Activated CD8-positive, alpha-beta memory T cell treated with anti-CD3 and anti-CD28 coated beads for 36 hours (primary cell): ENCODE measurements around the gene IFNL1. TPM values are rescaled to one million over a fixed set of nuclear protein-coding genes. Genes with fewer than 3 reads are reported as not detected.
"Not testable (repeated sequence)": the region's sequence is repeated elsewhere in the genome, so short reads cannot be mapped to it uniquely, and the experiment has no call there.

Experiments
- CTCF ChIA-PET: fragments of 350-600 bp; sonication (Branson Sonifier 250); formaldehyde crosslinking; loops from one replicate; lab custom pipeline; 2021; ENCODE audit warnings: antibody characterized with exemption; lab: Charles Lee
- POLR2A ChIA-PET: fragments of 350-600 bp; sonication (Branson Sonifier 250); formaldehyde crosslinking; loops from one replicate; lab custom pipeline; 2021; ENCODE audit warnings: antibody characterized with exemption; lab: Charles Lee
- total RNA-seq, 2 experiments: library from RNA; stranded (reverse); gene quantifications; one replicate each; pipeline ENCODE4 v1.2.3, GENCODE V29; 2021

IFNL1 gene
- total RNA-seq, 2 experiments from 2014 or later: not detected

- CTCF ChIA-PET, POLR2A ChIA-PET: not testable (repeated sequence)
Measured at GRCh38 chr19:39268531-39269223, 27.5 kb upstream of the IFNL1 start.

GRCh38 chr19:39269369-39269768 is 26.8 kb upstream of the IFNL1 start:
- POLR2A ChIA-PET, CTCF ChIA-PET: not testable (repeated sequence)

GRCh38 chr19:39270036-39270871 is 26.0 kb upstream of the IFNL1 start:
- CTCF ChIA-PET: no interaction called here

GRCh38 chr19:39273859-39274258 is 22.3 kb upstream of the IFNL1 start:
- POLR2A ChIA-PET: interaction anchor here (0.7 kb wide), 1 partner anchor 61 kb away, joined by 11 read pairs; no protein-coding TSS in a partner anchor
- CTCF ChIA-PET: not testable (repeated sequence)

More at GRCh38 chr19:39270036-39270871, 26.0 kb upstream of the IFNL1 start:
- POLR2A ChIA-PET: no interaction called here

GRCh38 chr19:39275578-39275977 is 20.6 kb upstream of the IFNL1 start:
- ChIA-PET CTCF (no interaction called here), POLR2A (no interaction called here)

GRCh38 chr19:39276740-39277139 is 19.5 kb upstream of the IFNL1 start:
- ChIA-PET POLR2A (no interaction called here), CTCF (no interaction called here)

- CTCF ChIA-PET: no interaction called here
- POLR2A ChIA-PET: no interaction called here
Measured at GRCh38 chr19:39277598-39277997, 18.6 kb upstream of the IFNL1 start.

GRCh38 chr19:39282021-39282420 is 14.2 kb upstream of the IFNL1 start:
- ChIA-PET CTCF (no interaction called here), POLR2A (no interaction called here)

GRCh38 chr19:39284032-39284431 is 12.2 kb upstream of the IFNL1 start:
- CTCF ChIA-PET: no interaction called here
- POLR2A ChIA-PET: no interaction called here

GRCh38 chr19:39293394-39293793 is 2.8 kb upstream of the IFNL1 start:
- ChIA-PET CTCF (no interaction called here), POLR2A (no interaction called here)

GRCh38 chr19:39296906-39297305 is 699 bp downstream of the IFNL1 start:
- CTCF ChIA-PET: no interaction called here
- POLR2A ChIA-PET: interaction anchor here (0.6 kb wide), 1 partner anchor 82 kb away, joined by 5 read pairs; no protein-coding TSS in a partner anchor

- POLR2A ChIA-PET: interaction anchor here (1.1 kb wide), 1 partner anchor 103 kb away, joined by 5 read pairs; no protein-coding TSS in a partner anchor
Measured at GRCh38 chr19:39297931-39298634, 1.9 kb downstream of the IFNL1 start.

GRCh38 chr19:39299404-39299803 is 3.2 kb downstream of the IFNL1 start:
- ChIA-PET POLR2A (interaction anchor here (1.1 kb wide), 1 partner anchor 102 kb away, joined by 5 read pairs; no protein-coding TSS in a partner anchor), CTCF (interaction anchor here (1.2 kb wide), 2 partner anchors 63 to 177 kb away, joined by 3 to 5 read pairs; no protein-coding TSS in a partner anchor)

More at GRCh38 chr19:39297931-39298634, 1.9 kb downstream of the IFNL1 start:
- CTCF ChIA-PET: interaction anchor here (0.6 to 1.2 kb wide), 2 partner anchors 64 to 968 kb away, joined by 3 read pairs; no protein-coding TSS in a partner anchor

GRCh38 chr19:39299832-39300231 is 3.6 kb downstream of the IFNL1 start:
- ChIA-PET CTCF (interaction anchor here (1.2 kb wide), 1 partner anchor 177 kb away, joined by 5 read pairs; no protein-coding TSS in a partner anchor), POLR2A (no interaction called here)

GRCh38 chr19:39301021-39301420 is 4.8 kb downstream of the IFNL1 start:
- ChIA-PET POLR2A (no interaction called here), CTCF (interaction anchor here (0.6 kb wide), 1 partner anchor 284 kb away, joined by 3 read pairs; no protein-coding TSS in a partner anchor)

GRCh38 chr19:39301562-39301961 is 5.4 kb downstream of the IFNL1 start:
- ChIA-PET POLR2A (no interaction called here), CTCF (no interaction called here)

- ChIA-PET CTCF (no interaction called here), POLR2A (no interaction called here)
Measured at GRCh38 chr19:39303373-39304184, 7.4 kb downstream of the IFNL1 start.

- POLR2A ChIA-PET: no interaction called here
Measured at GRCh38 chr19:39304185-39304513, 7.9 kb downstream of the IFNL1 start.

More at GRCh38 chr19:39304185-39304513, 7.9 kb downstream of the IFNL1 start:
- CTCF ChIA-PET: no interaction called here
